IPS-20b (cell line): ENCODE measurements around the gene COA5.
"Not testable (repeated sequence)": the region's sequence is repeated elsewhere in the genome, so short reads cannot be mapped to it uniquely, and the experiment has no call there.

Experiments
- H3K27ac ChIP-seq: one replicate; pipeline ENCODE4 v1.5.1; 2013; ENCODE audit warnings: low read length
- H3K27me3 ChIP-seq: 2 replicates; pipeline ENCODE4 v1.6.1; 2013; ENCODE audit warnings: mild to moderate bottlenecking, low read length, inconsistent platforms; ENCODE audit not compliant: insufficient read depth
- H3K36me3 ChIP-seq: 2 replicates; pipeline ENCODE4 v1.6.1; 2013; ENCODE audit warnings: low read depth, mild to moderate bottlenecking, inconsistent platforms, low read length, moderate library complexity; ENCODE audit not compliant: insufficient read depth
- H3K4me1 ChIP-seq: 2 replicates; pipeline ENCODE4 v1.6.1; 2013; ENCODE audit warnings: mild to moderate bottlenecking, control low read depth, inconsistent platforms, low read length, moderate library complexity; ENCODE audit not compliant: insufficient read depth
- H3K4me3 ChIP-seq: 2 replicates; pipeline ENCODE4 v1.5.1; 2013; ENCODE audit warnings: mild to moderate bottlenecking, low read length, inconsistent platforms
- H3K9ac ChIP-seq: 2 replicates; pipeline ENCODE4 v1.6.1; 2013; ENCODE audit warnings: low read depth, mild to moderate bottlenecking, inconsistent platforms, low read length, moderate library complexity
- H3K9me3 ChIP-seq: 2 replicates; pipeline ENCODE4 v1.6.1; 2013; ENCODE audit warnings: mild to moderate bottlenecking, low read depth, low read length, inconsistent platforms; ENCODE audit not compliant: insufficient read depth

The COA5 gene

GRCh38 chr2:98601532-98602132, 6.7 kb downstream of the COA5 start:
- Histone ChIP-seq H3K4me1 (no peaks in the 10 kb centered on the region), H3K36me3 (peaks cover 52% of the 10 kb centered on the region), H3K27ac (no peak overlapping the region), H3K4me3 (no peak overlapping the region), H3K27me3 (no peaks in the 10 kb centered on the region), H3K9ac (no peak overlapping the region), H3K9me3 (no peaks in the 10 kb centered on the region)

GRCh38 chr2:98598781-98599428, 9.4 kb downstream of the COA5 start:
- H3K9me3 ChIP-seq: peaks cover 4% of the 10 kb centered on the region; the same call in 1 of the 2 replicates
- no peaks in the 10 kb centered on the region for H3K4me1 ChIP-seq
- no peak overlapping the region for H3K4me3 ChIP-seq
- H3K9ac ChIP-seq: no peak overlapping the region
- no peaks in the 10 kb centered on the region for H3K27me3 ChIP-seq
- H3K27ac ChIP-seq: no peak overlapping the region
- H3K36me3 ChIP-seq: peaks cover 58% of the 10 kb centered on the region

GRCh38 chr2:98594665-98595064, 13.6 kb downstream of the COA5 start:
- H3K9ac ChIP-seq, H3K4me1 ChIP-seq, H3K27ac ChIP-seq, H3K9me3 ChIP-seq, H3K27me3 ChIP-seq, H3K4me3 ChIP-seq: not testable (repeated sequence)
- H3K36me3 ChIP-seq: peaks cover 26% of the 10 kb centered on the region

GRCh38 chr2:98592565-98592964, 15.7 kb downstream of the COA5 start:
- no peaks in the 10 kb centered on the region for H3K4me1 ChIP-seq
- no peak overlapping the region for H3K9ac ChIP-seq
- H3K4me3 ChIP-seq: no peak overlapping the region
- peaks cover 11% of the 10 kb centered on the region; the same call in 1 of the 2 replicates for H3K36me3 ChIP-seq
- H3K27ac ChIP-seq: no peak overlapping the region
- H3K9me3 ChIP-seq: peaks cover 6% of the 10 kb centered on the region; the same call in 1 of the 2 replicates
- no peaks in the 10 kb centered on the region for H3K27me3 ChIP-seq

GRCh38 chr2:98589489-98589888, 18.8 kb downstream of the COA5 start:
- no peaks in the 10 kb centered on the region for H3K4me1 ChIP-seq
- peaks cover 6% of the 10 kb centered on the region; the same call in 1 of the 2 replicates for H3K9me3 ChIP-seq
- H3K27ac ChIP-seq: no peak overlapping the region
- H3K27me3 ChIP-seq: no peaks in the 10 kb centered on the region
- H3K36me3 ChIP-seq: peaks cover 16% of the 10 kb centered on the region; the same call in 1 of the 2 replicates
- H3K4me3 ChIP-seq: no peak overlapping the region
- no peak overlapping the region for H3K9ac ChIP-seq

GRCh38 chr2:98588880-98589431, 19.4 kb downstream of the COA5 start:
- peaks cover 19% of the 10 kb centered on the region for H3K36me3 ChIP-seq
- H3K4me3 ChIP-seq: no peak overlapping the region
- no peak overlapping the region for H3K9ac ChIP-seq
- H3K27ac ChIP-seq: no peak overlapping the region
- H3K4me1 ChIP-seq: no peaks in the 10 kb centered on the region
- no peaks in the 10 kb centered on the region for H3K27me3 ChIP-seq
- H3K9me3 ChIP-seq: peaks cover 2% of the 10 kb centered on the region; the same call in 1 of the 2 replicates

GRCh38 chr2:98586551-98587140, 21.7 kb downstream of the COA5 start:
- no peak overlapping the region for H3K9ac ChIP-seq
- peaks cover 36% of the 10 kb centered on the region for H3K36me3 ChIP-seq
- H3K27ac ChIP-seq: no peak overlapping the region
- H3K4me1 ChIP-seq: no peaks in the 10 kb centered on the region
- H3K27me3 ChIP-seq: no peaks in the 10 kb centered on the region
- no peaks in the 10 kb centered on the region for H3K9me3 ChIP-seq
- no peak overlapping the region for H3K4me3 ChIP-seq

- Histone ChIP-seq H3K36me3 (peaks cover 38% of the 10 kb centered on the region), H3K4me1 (no peaks in the 10 kb centered on the region), H3K27ac (no peak overlapping the region), H3K4me3 (no peak overlapping the region), H3K9me3 (no peaks in the 10 kb centered on the region), H3K27me3 (no peaks in the 10 kb centered on the region), H3K9ac (no peak overlapping the region)
Measured at GRCh38 chr2:98585386-98585785, 22.9 kb downstream of the COA5 start.

- no peak overlapping the region for H3K4me3 ChIP-seq
- H3K9me3 ChIP-seq: no peaks in the 10 kb centered on the region
- H3K9ac ChIP-seq: no peak overlapping the region
- no peaks in the 10 kb centered on the region for H3K4me1 ChIP-seq
- peaks cover 42% of the 10 kb centered on the region for H3K36me3 ChIP-seq
- H3K27me3 ChIP-seq: no peaks in the 10 kb centered on the region
- no peak overlapping the region for H3K27ac ChIP-seq
Measured at GRCh38 chr2:98583816-98584618, 24.3 kb downstream of the COA5 start.

- Histone ChIP-seq H3K9me3 (no peaks in the 10 kb centered on the region), H3K27ac (no peak overlapping the region), H3K36me3 (peaks cover 43% of the 10 kb centered on the region), H3K27me3 (no peaks in the 10 kb centered on the region), H3K9ac (no peak overlapping the region), H3K4me1 (no peaks in the 10 kb centered on the region), H3K4me3 (no peak overlapping the region)
Measured at GRCh38 chr2:98583276-98583675, 25.0 kb downstream of the COA5 start.

GRCh38 chr2:98582523-98582922, 25.8 kb downstream of the COA5 start:
- Histone ChIP-seq H3K4me3 (no peak overlapping the region), H3K9me3 (no peaks in the 10 kb centered on the region), H3K9ac (no peak overlapping the region), H3K27me3 (no peaks in the 10 kb centered on the region), H3K36me3 (peaks cover 48% of the 10 kb centered on the region), H3K4me1 (no peaks in the 10 kb centered on the region), H3K27ac (no peak overlapping the region)
